GM12875 (cell line): Measurements from ENCODE around the gene CAMLG.
"Not testable (repeated sequence)": the region's sequence is repeated elsewhere in the genome, so short reads cannot be mapped to it uniquely, and the experiment has no call there.

Experiments used
- H3K4me3 ChIP-seq: one replicate; pipeline ENCODE4 v1.5.1; 2011; ENCODE audit warnings: low read depth, low read length, control low read depth
- CTCF ChIP-seq: IDR thresholded peaks from 2 replicates; pipeline ENCODE4 v1.5.1; 2011; ENCODE audit warnings: low read depth, mild to moderate bottlenecking, control low read depth, inconsistent platforms, low read length, moderate library complexity, borderline replicate concordance; ENCODE audit not compliant: insufficient read depth

Gene CAMLG

GRCh38 chr5:134758176-134758503 is 19.8 kb downstream of the CAMLG start:
- H3K4me3 ChIP-seq = peak overlapping the region; percentile 94
- TF ChIP-seq CTCF = no peak

DNA sequence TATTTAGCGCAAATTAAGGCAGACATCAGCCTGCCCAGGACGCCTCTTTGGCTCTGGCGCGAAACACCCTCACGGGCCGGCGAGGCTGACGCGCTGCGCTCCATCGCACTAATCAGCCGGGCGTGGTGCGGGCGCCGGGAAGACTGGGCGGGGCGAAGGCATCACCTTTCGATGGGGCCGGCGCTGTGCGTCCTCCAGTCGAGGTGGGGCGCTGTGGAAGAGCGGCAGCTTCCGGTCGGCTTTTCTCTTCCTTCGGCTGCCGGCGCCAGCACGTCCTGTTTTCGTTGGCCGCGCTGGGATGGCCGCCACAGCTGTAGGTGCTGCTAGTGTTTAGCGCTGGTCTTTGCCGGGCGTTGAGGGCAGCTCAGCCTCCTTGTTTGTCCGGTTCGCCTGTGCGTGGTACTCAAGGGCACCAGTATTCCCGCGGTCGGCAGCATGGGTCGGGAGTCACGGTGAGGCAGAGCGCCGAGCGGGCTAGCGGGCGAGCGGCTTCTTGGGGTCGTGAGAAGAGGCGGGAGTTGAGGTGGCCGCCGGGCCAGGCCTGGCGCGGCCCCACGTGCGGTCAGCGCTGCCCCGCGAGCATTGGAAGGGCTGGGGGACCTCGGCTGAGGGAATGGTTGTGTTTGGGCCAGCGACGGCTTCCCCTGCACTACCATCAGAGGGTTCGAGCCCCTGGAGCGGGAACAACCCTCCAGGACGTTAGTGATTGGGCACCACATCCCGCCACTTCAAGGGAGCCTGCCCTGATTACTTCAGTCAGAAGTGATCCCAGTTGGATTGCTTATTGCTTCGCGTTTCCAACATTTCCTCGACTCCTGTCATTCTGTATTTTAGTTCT is 20.4 kb downstream of the CAMLG start, which contains the start of gene DDX46:
Gene DDX46, plus strand, starts transcription at position 276 of the 838 bp plus-strand sequence. Its CDS starts 160 bp downstream, at position 436.
- peak; percentile 86 for TF ChIP-seq CTCF
- peak within 1 kb of the TSS; percentile 94 for H3K4me3 ChIP-seq

DNA sequence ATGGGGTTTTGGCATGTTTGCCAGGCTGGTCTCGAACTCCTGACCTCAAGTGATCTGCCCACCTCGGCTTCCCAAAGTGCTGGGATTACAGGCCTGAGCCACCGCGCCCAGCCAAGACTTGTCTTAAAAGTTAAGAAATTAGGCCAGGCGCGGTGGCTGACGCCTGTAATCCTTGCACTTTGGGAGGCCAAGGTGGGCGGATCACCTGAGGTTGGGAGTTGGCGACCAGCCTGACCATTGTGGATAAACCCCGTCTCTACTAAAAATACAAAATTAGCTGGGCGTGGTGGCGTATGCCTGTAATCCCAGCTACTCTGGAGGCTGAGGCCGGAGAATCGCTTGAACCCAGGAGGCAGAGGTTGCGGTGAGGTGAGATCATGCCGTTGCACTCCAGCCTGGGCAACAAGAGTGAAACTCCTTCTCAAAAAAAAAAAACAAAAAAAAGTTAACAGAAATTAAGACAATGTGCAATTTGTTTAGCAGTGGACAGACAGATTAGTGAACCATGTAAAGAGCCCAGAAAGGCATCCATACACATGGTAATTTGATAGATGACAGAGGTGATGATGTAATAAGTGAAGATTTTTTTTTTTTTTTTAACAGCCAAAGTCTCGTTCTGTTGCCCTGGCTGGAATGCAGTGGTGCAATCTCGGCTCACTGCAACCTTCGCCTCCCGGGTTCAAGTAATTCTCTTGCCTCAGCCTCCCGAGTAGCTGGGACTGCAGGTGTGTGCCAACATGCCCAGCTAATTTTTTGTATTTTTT is 29.4 kb downstream of the CAMLG start:
- not testable (repeated sequence) for H3K4me3 ChIP-seq

- no peak overlapping the region for H3K4me3 ChIP-seq
- no peak for TF ChIP-seq CTCF
Measured at GRCh38 chr5:134769206-134769605, 30.9 kb downstream of the CAMLG start.

DNA sequence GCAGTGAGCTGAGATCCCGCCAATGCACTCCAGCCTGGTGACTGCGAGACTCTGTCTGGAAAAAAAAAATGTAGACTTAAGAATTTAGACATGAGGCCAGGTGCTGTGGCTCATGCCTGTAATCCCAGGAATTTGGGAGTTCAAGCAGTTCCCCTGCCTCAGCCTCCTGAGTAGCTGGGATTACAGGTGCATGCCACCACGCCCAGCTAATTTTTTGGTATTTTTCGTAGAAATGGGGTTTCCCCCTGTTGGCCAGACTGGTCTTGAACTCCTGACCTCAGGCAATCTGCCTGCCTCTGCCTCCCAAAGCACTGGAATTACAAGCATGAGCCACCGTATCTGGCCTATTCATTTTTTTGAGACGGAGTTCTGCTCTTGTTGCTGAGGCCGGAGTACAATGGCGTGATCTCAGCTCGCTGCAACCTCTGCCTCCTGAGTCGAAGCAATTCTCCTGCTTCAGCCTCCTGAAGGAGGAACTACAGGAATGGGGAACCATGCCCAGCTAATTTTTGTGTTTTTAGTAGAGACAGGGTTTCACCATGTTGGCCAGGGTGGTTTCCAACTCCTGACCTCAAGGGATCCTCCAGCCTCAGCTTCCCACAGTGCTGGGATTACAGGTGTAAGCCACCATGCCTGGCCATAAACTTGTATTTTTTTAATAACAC is 34.2 kb downstream of the CAMLG start:
- no peak overlapping the region for H3K4me3 ChIP-seq
- TF ChIP-seq CTCF = no peak

DNA sequence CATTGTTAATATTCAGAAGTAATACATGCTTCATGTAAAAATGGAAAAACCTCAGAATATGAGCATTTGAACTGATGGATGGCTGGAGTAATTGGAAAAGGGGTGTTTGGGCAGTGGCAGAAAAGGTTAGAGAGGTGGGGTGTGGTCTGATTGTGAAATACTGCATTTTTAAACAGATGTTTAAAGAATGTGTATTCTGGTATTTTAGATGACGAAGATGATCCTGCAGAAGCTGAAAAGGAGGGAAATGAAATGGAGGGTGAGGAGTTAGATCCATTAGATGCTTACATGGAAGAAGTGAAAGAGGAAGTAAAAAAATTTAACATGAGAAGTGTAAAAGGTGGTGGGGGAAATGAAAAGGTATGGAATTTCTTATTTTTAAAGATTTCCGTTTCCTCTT is 39.0 kb downstream of the CAMLG start:
- no peak for TF ChIP-seq CTCF
- H3K4me3 ChIP-seq = no peak overlapping the region

DNA sequence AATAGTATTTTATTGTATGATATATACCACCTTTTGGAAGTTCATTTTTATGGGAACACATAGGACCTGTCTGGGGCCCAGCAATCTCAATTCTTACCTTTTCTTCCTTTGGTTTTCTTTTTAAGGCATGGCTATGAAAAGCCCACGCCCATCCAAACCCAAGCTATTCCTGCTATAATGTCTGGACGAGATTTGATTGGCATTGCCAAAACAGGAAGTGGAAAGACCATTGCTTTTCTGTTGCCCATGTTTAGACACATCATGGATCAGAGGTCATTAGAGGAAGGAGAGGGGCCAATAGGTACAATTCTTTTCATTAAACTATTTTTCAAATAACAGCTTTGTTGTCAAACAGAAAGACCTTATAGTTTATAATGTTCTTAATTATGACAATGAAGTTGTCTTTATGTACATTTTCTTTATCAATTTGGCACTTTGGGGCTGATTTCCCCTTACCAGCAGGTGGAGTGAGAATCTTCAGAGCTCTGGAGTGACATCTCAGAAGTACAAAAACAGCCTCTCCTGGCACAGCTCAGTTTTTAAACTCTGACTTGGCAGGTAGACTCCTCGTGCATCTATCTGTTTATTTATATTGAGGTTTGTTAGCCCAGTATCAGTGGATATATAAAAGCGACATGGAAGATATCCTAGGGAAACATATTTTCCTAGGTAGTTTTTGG is 46.0 kb downstream of the CAMLG start:
- TF ChIP-seq CTCF = peak; percentile 19; the same call in 1 of the 2 replicates
- no peak overlapping the region for H3K4me3 ChIP-seq
